ENCODE data around the gene CYP27A1. TPM values are rescaled to one million over a fixed set of nuclear protein-coding genes. Genes with fewer than 3 reads are reported as not detected.

CYP27A1 gene
- total RNA-seq, 2 experiments from 2014 or later: 0.23 TPM; not detected in 1

GRCh38 chr2:218748741-218749441 is 33.1 kb upstream of the CYP27A1 start:
- no peak for DNase-seq (ENCODE audit: low spot score)
- POLR2A ChIA-PET: no interaction called here
- Histone ChIP-seq H3K9me3 (ENCODE audit: low read length) (no peaks in the 10 kb centered on the region), H3K79me2 (ENCODE audit: insufficient read depth, low read depth, low read length) (no peaks in the 10 kb centered on the region), H2AFZ (ENCODE audit: low read length) (no peak overlapping the region), H3K4me3 (ENCODE audit: low read depth, low read length, poor library complexity, severe bottlenecking) (no peak overlapping the region), H3K36me3 (ENCODE audit: insufficient read depth, low read length) (peaks cover 96% of the 10 kb centered on the region), H4K20me1 (ENCODE audit: insufficient read depth, low read length) (no peaks in the 10 kb centered on the region), H3K27ac (ENCODE audit: low read depth, low read length, poor library complexity, severe bottlenecking) (no peak overlapping the region), H3K9me2 (ENCODE audit: insufficient read depth, low read length) (no peaks in the 10 kb centered on the region), H3K4me2 (ENCODE audit: low read length) (no peak overlapping the region), H3K4me1 (ENCODE audit: insufficient read depth, low read length, poor library complexity, severe bottlenecking) (no peaks in the 10 kb centered on the region)
- intact Hi-C loops (cut with micrococcal nuclease; ENCODE audit: unreplicated experiment): no loop called here
- TF ChIP-seq EZH2phosphoT487 (IDR thresholded peaks at IDR 0.05; ENCODE audit: borderline replicate concordance, low read depth, low read length) (no peak), CTCF (conservative IDR thresholded peaks at IDR 0.05; ENCODE audit: low read length) (no peak)
- CTCF ChIA-PET (ENCODE audit: unreplicated experiment): interaction anchor here (0.7 kb wide), 1 partner anchor 99 kb away, joined by 3 read pairs; no protein-coding TSS in a partner anchor
- no TSS peak for BruUV-seq (replicated peaks)

- no peak overlapping the region for H3K4me2 ChIP-seq (ENCODE audit: low read length)
- H3K9me3 ChIP-seq (ENCODE audit: low read length): no peaks in the 10 kb centered on the region
- H3K36me3 ChIP-seq (ENCODE audit: insufficient read depth, low read length): peaks cover 76% of the 10 kb centered on the region
- H3K79me2 ChIP-seq (ENCODE audit: insufficient read depth, low read depth, low read length): no peaks in the 10 kb centered on the region
- H3K9me2 ChIP-seq (ENCODE audit: insufficient read depth, low read length): no peaks in the 10 kb centered on the region
- intact Hi-C loops (cut with micrococcal nuclease; ENCODE audit: unreplicated experiment): no loop called here
- CTCF ChIA-PET (ENCODE audit: unreplicated experiment): no interaction called here
- no TSS peak for BruUV-seq (replicated peaks)
- no peak for DNase-seq (ENCODE audit: low spot score)
- TF ChIP-seq CTCF (conservative IDR thresholded peaks at IDR 0.05; ENCODE audit: low read length) (no peak), EZH2phosphoT487 (IDR thresholded peaks at IDR 0.05; ENCODE audit: borderline replicate concordance, low read depth, low read length) (no peak)
- no peak overlapping the region for H3K4me3 ChIP-seq (ENCODE audit: low read depth, low read length, poor library complexity, severe bottlenecking)
- POLR2A ChIA-PET: interaction anchor here (1.8 kb wide), 1 partner anchor 24 kb away, joined by 3 read pairs; no protein-coding TSS in a partner anchor
- H2AFZ ChIP-seq (ENCODE audit: low read length): no peak overlapping the region
- H3K27ac ChIP-seq (ENCODE audit: low read depth, low read length, poor library complexity, severe bottlenecking): no peak overlapping the region
- no peaks in the 10 kb centered on the region; the same call in 1 of the 2 replicates for H4K20me1 ChIP-seq (ENCODE audit: insufficient read depth, low read length)
- H3K4me1 ChIP-seq (ENCODE audit: insufficient read depth, low read length, poor library complexity, severe bottlenecking): no peaks in the 10 kb centered on the region
Observed at GRCh38 chr2:218754201-218754600, 27.7 kb upstream of the CYP27A1 start.

- Histone ChIP-seq H3K9me2 (ENCODE audit: insufficient read depth, low read length) (no peaks in the 10 kb centered on the region), H3K79me2 (ENCODE audit: insufficient read depth, low read depth, low read length) (no peaks in the 10 kb centered on the region), H3K4me1 (ENCODE audit: insufficient read depth, low read length, poor library complexity, severe bottlenecking) (no peaks in the 10 kb centered on the region), H3K9me3 (ENCODE audit: low read length) (no peaks in the 10 kb centered on the region), H3K4me2 (ENCODE audit: low read length) (no peak overlapping the region), H3K4me3 (ENCODE audit: low read depth, low read length, poor library complexity, severe bottlenecking) (no peak overlapping the region), H3K36me3 (ENCODE audit: insufficient read depth, low read length) (peaks cover 70% of the 10 kb centered on the region), H2AFZ (ENCODE audit: low read length) (no peak overlapping the region), H3K27ac (ENCODE audit: low read depth, low read length, poor library complexity, severe bottlenecking) (no peak overlapping the region), H4K20me1 (ENCODE audit: insufficient read depth, low read length) (no peaks in the 10 kb centered on the region; the same call in 1 of the 2 replicates)
- no peak for DNase-seq (ENCODE audit: low spot score)
- BruUV-seq (replicated peaks): no TSS peak
- ChIA-PET CTCF (ENCODE audit: unreplicated experiment) (no interaction called here), POLR2A (interaction anchor here (0.6 to 1.8 kb wide), 2 partner anchors 23 to 85 kb away, joined by 3 read pairs; no protein-coding TSS in a partner anchor)
- intact Hi-C loops (cut with micrococcal nuclease; ENCODE audit: unreplicated experiment): no loop called here
- TF ChIP-seq CTCF (conservative IDR thresholded peaks at IDR 0.05; ENCODE audit: low read length) (no peak), EZH2phosphoT487 (IDR thresholded peaks at IDR 0.05; ENCODE audit: borderline replicate concordance, low read depth, low read length) (no peak)
Observed at GRCh38 chr2:218754781-218755180, 27.2 kb upstream of the CYP27A1 start.
